HepG2 (cell line): ENCODE data around the gene PTH2. TPM values are rescaled to one million over a fixed set of nuclear protein-coding genes. Genes with fewer than 3 reads are reported as not detected.

Source experiments
- ATAC-seq: fragments of 200-7000 bp; cut with Tn5 transposase; 3 replicates; pipeline ENCODE4 v1.9.1; 2020; ENCODE audit warnings: mild to moderate bottlenecking, moderate library complexity
- BruUV-seq: library from RNA; stranded (reverse); fragments of 400-500 nt; replicated peaks from 2 replicates; lab custom pipeline; 2021; lab: Mats Ljungman, UMichigan
- CTCF ChIA-PET: fragments of 300-600 bp; formaldehyde crosslinking; extraction: SDS; loops from one replicate; lab custom pipeline; 2021; ENCODE audit warnings: low total read pairs, inconsistent platforms, low intra/inter-chr PET ratio; lab: Yijun Ruan, JAX
- POLR2A ChIA-PET: fragments of 350-600 bp; sonication (Branson Sonifier 250); formaldehyde crosslinking; loops from one replicate; lab custom pipeline; 2020; ENCODE audit warnings: antibody characterized with exemption, inconsistent platforms; lab: Yijun Ruan, JAX
- DNase-seq: peaks from one replicate; pipeline ENCODE4 v3.0.0-alpha.2; 2015; ENCODE audit warnings: low spot score
- FAIRE-seq: peaks from 3 replicates; lab custom pipeline; 2011; peaks lifted over from hg19 to GRCh38; lab: Jason Lieb, UNC
- H2AFZ ChIP-seq: one replicate; pipeline ENCODE4 v1.6.1; 2011; ENCODE audit warnings: low read length, inconsistent platforms
- H3K27ac ChIP-seq: fragments of 300-600 bp; 3 replicates; pipeline ENCODE4 v1.8.0; 2011; ENCODE audit warnings: mixed run types, mild to moderate bottlenecking, mixed read lengths, low read length, inconsistent platforms; ENCODE audit not compliant: insufficient read depth; ENCODE audit errors: extremely low read length
- H3K27me3 ChIP-seq, 2 experiments: fragments of 200-600 bp in 1 of 2; 2 replicates in 1 of 2; 3 replicates in 1 of 2; pipeline versions ENCODE4 v1.6.0 to v1.8.0; 2011; ENCODE audit warnings: low read length in 2 of 2, mild to moderate bottlenecking in 2 of 2, moderate library complexity in 2 of 2, inconsistent platforms in 1 of 2; ENCODE audit not compliant: insufficient read depth in 2 of 2, control insufficient read depth in 1 of 2
- H3K36me3 ChIP-seq, 2 experiments: fragments of 200-600 bp in 1 of 2; replicated peaks in 1 of 2; 2 replicates in 1 of 2; 3 replicates in 1 of 2; pipeline versions ENCODE4 v1.5.1 to v1.8.0; 2011; ENCODE audit warnings: low read length in 2 of 2, inconsistent platforms in 1 of 2; ENCODE audit not compliant: insufficient read depth in 2 of 2, control insufficient read depth in 1 of 2
- H3K4me1 ChIP-seq: 2 replicates; pipeline ENCODE4 v1.5.1; 2012; ENCODE audit warnings: low read length, inconsistent platforms; ENCODE audit not compliant: insufficient read depth
- H3K4me2 ChIP-seq: 2 replicates; pipeline ENCODE4 v1.6.0; 2011; ENCODE audit warnings: low read depth, low read length, inconsistent platforms
- H3K4me3 ChIP-seq, 3 experiments: fragments of 200-600 bp in 1 of 3; sonication (generic), shearing (Covaris generic) in 1 of 3; replicated peaks in 1 of 3; 2 replicates each; pipeline ENCODE4 v1.5.1; 2011 to 2016; ENCODE audit warnings: low read length in 3 of 3, inconsistent platforms in 2 of 3, low read depth in 2 of 3, mild to moderate bottlenecking in 2 of 3, control low read depth in 1 of 3, mixed read lengths in 1 of 3; ENCODE audit not compliant: insufficient read depth in 1 of 3
- H3K79me2 ChIP-seq: one replicate; pipeline ENCODE4 v1.6.1; 2011; ENCODE audit warnings: low read length, inconsistent platforms; ENCODE audit not compliant: insufficient read depth
- H3K9ac ChIP-seq: 2 replicates; pipeline ENCODE4 v1.6.0; 2011; ENCODE audit warnings: mild to moderate bottlenecking, low read depth, low read length, inconsistent platforms; ENCODE audit not compliant: insufficient read depth
- H3K9me3 ChIP-seq: 2 replicates; pipeline ENCODE4 v1.5.1; 2012; ENCODE audit warnings: mild to moderate bottlenecking, low read length
- H4K20me1 ChIP-seq: 2 replicates; pipeline ENCODE4 v1.6.0; 2011; ENCODE audit warnings: inconsistent platforms, mild to moderate bottlenecking, low read length, moderate library complexity; ENCODE audit not compliant: insufficient read depth
- FOXK2 ChIP-seq: fragments of 450-650 bp; IDR thresholded peaks from 2 replicates; pipeline ENCODE4 v1.6.1; 2016
- SIX4 ChIP-seq: sonication (generic); formaldehyde crosslinking; IDR thresholded peaks from 2 replicates; pipeline ENCODE4 v1.4.0; 2020; ENCODE audit warnings: missing genetic modification reagents
- SNAPC2 ChIP-seq: sonication (generic); formaldehyde crosslinking; IDR thresholded peaks from 2 replicates; pipeline ENCODE4 v1.8.1; 2022; ENCODE audit warnings: mild to moderate bottlenecking, missing genetic modification reagents
- SRSF4 ChIP-seq: fragments of 200-400 bp; formaldehyde crosslinking; IDR thresholded peaks from one replicate; pipeline ENCODE4 v1.6.1; 2018; ENCODE audit warnings: mild to moderate bottlenecking, low read depth, low read length, moderate library complexity; ENCODE audit not compliant: poor library complexity, severe bottlenecking
- XBP1 ChIP-seq: sonication (generic); formaldehyde crosslinking; IDR thresholded peaks from 2 replicates; pipeline ENCODE4 v1.5.0; 2020; ENCODE audit warnings: missing genetic modification reagents
- ZMYM3 ChIP-seq: sonication (generic); formaldehyde crosslinking; IDR thresholded peaks from 2 replicates; pipeline ENCODE4 v1.5.1; 2020; ENCODE audit warnings: mild to moderate bottlenecking, missing genetic modification reagents
- ZNF432 ChIP-seq: sonication (generic); formaldehyde crosslinking; IDR thresholded peaks from 2 replicates; pipeline ENCODE4 v1.5.0; 2020; ENCODE audit warnings: missing genetic modification reagents, mild to moderate bottlenecking, borderline replicate concordance
- ZNF605 ChIP-seq: sonication (generic); formaldehyde crosslinking; IDR thresholded peaks from 2 replicates; pipeline ENCODE4 v1.8.0; 2022; ENCODE audit warnings: mild to moderate bottlenecking, missing genetic modification reagents
- ZNF878 ChIP-seq: sonication (generic); formaldehyde crosslinking; IDR thresholded peaks from 2 replicates; pipeline ENCODE4 v1.8.1; 2023; ENCODE audit warnings: mild to moderate bottlenecking, missing genetic modification reagents, moderate library complexity
- WGBS: methylation state at CpG from one replicate; pipeline ENCODE4 v1.1.6; 2017; ENCODE audit warnings: low lambda C conversion rate; 5-methylcytosine and 5-hydroxymethylcytosine counted together
- in situ Hi-C: cut with HindIII; loops from 2 replicates; pipeline ENCODE4 v1.10.0; 2017; ENCODE audit warnings: low pct_unique_long_range_greater_than_20kb; ENCODE audit not compliant: extremely low pct_ligation_motif_present
- intact Hi-C: fragments of 100-400 bp; cut with micrococcal nuclease; formaldehyde crosslinking; loops from one replicate; pipeline ENCODE4 v1.10.0; 2022; ENCODE audit not compliant: unreplicated experiment
- polyA plus RNA-seq, 8 experiments: library from polyadenylated mRNA; depleted of rRNA in 3 of 8; stranded (reverse) in 7 of 8; unstranded in 1 of 8; fragments of >200 nt; fragmentation: Illumina TruSeq in 4 of 8; extraction: Trizol in 4 of 8; gene quantifications; 2 replicates each; pipeline versions ENCODE4 v1.2.1 to v1.2.3, GENCODE V29; 2011 to 2016; ENCODE audit warnings: low read depth in 4 of 8, missing spikeins in 1 of 8, mixed read lengths in 1 of 8; ENCODE audit not compliant: insufficient read depth in 1 of 8
- total RNA-seq, 5 experiments: library from RNA; depleted of rRNA; stranded (reverse); fragments of >200 nt; fragmentation: Illumina TruSeq; extraction: Trizol; gene quantifications; 2 replicates each; pipeline ENCODE4 v1.2.3, GENCODE V29; 2016; ENCODE audit warnings: low read depth in 1 of 5
- TF ChIP-seq, protein P1 (sequence below): sonication (generic); formaldehyde crosslinking; IDR thresholded peaks from 2 replicates; pipeline ENCODE4 v1.8.0; 2022; ENCODE audit warnings: mild to moderate bottlenecking, missing genetic modification reagents; ENCODE audit not compliant: insufficient replicate concordance
- TF ChIP-seq, protein P2 (sequence below): sonication (generic); formaldehyde crosslinking; IDR thresholded peaks from 2 replicates; pipeline ENCODE4 v1.4.0; 2020; ENCODE audit warnings: missing genetic modification reagents
- TF ChIP-seq, protein P3 (sequence below): sonication (generic); formaldehyde crosslinking; IDR thresholded peaks from 2 replicates; pipeline ENCODE4 v1.4.0; 2020; ENCODE audit warnings: missing genetic modification reagents, borderline replicate concordance
- TF ChIP-seq, protein P4 (sequence below): sonication (generic); formaldehyde crosslinking; IDR thresholded peaks from 2 replicates; pipeline ENCODE4 v1.5.1; 2020; ENCODE audit warnings: missing genetic modification reagents, mild to moderate bottlenecking, borderline replicate concordance
- TF ChIP-seq, protein P5 (sequence below), 2 experiments: sonication (generic) in 1 of 2; formaldehyde crosslinking in 1 of 2; IDR thresholded peaks; 2 replicates each; pipeline versions ENCODE4 v1.5.1 to v1.6.1; 2011 to 2020; ENCODE audit warnings: borderline replicate concordance in 1 of 2, low read depth in 1 of 2, low read length in 1 of 2, mild to moderate bottlenecking in 1 of 2, missing genetic modification reagents in 1 of 2, moderate library complexity in 1 of 2

PTH2 gene
- total and polyA plus RNA-seq, 2 of the 13 experiments (the other 11 are each of a cell fraction or from before 2014, with no cell fraction given) = not detected

DNA sequence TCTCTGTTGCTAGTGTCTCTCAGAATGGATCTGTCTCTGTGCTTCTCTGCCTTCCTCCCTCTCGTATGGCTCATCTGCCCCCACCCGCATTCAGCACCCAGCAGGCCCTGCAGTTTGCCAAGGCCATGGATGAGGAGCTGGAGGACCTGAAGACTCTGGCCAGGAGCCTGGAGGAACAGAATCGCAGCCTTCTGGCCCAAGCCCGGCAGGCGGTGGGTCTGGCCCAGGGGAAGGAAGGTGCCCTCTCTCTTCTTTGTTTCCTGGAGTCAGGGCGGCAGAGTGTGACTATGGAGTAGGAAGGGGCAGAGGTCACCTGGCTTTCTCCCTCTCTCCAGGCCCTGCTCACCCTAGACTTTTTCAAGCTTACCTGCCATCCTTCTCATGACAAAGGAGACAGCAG, 24.3 kb downstream of the PTH2 start:
- ChIA-PET CTCF (no interaction called here), POLR2A (no interaction called here)
- in situ Hi-C loops = no loop called here
- no peak for TF ChIP-seq SRSF4
- TF ChIP-seq ZNF432 = no peak
- TF ChIP-seq FOXK2 = no peak
- TF ChIP-seq, protein P1, sequence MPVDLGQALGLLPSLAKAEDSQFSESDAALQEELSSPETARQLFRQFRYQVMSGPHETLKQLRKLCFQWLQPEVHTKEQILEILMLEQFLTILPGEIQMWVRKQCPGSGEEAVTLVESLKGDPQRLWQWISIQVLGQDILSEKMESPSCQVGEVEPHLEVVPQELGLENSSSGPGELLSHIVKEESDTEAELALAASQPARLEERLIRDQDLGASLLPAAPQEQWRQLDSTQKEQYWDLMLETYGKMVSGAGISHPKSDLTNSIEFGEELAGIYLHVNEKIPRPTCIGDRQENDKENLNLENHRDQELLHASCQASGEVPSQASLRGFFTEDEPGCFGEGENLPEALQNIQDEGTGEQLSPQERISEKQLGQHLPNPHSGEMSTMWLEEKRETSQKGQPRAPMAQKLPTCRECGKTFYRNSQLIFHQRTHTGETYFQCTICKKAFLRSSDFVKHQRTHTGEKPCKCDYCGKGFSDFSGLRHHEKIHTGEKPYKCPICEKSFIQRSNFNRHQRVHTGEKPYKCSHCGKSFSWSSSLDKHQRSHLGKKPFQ (CRISPR knock-in tag) = no peak
- TF ChIP-seq, protein P2, sequence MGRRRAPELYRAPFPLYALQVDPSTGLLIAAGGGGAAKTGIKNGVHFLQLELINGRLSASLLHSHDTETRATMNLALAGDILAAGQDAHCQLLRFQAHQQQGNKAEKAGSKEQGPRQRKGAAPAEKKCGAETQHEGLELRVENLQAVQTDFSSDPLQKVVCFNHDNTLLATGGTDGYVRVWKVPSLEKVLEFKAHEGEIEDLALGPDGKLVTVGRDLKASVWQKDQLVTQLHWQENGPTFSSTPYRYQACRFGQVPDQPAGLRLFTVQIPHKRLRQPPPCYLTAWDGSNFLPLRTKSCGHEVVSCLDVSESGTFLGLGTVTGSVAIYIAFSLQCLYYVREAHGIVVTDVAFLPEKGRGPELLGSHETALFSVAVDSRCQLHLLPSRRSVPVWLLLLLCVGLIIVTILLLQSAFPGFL (CRISPR knock-in tag) = no peak
- TF ChIP-seq, protein P3, sequence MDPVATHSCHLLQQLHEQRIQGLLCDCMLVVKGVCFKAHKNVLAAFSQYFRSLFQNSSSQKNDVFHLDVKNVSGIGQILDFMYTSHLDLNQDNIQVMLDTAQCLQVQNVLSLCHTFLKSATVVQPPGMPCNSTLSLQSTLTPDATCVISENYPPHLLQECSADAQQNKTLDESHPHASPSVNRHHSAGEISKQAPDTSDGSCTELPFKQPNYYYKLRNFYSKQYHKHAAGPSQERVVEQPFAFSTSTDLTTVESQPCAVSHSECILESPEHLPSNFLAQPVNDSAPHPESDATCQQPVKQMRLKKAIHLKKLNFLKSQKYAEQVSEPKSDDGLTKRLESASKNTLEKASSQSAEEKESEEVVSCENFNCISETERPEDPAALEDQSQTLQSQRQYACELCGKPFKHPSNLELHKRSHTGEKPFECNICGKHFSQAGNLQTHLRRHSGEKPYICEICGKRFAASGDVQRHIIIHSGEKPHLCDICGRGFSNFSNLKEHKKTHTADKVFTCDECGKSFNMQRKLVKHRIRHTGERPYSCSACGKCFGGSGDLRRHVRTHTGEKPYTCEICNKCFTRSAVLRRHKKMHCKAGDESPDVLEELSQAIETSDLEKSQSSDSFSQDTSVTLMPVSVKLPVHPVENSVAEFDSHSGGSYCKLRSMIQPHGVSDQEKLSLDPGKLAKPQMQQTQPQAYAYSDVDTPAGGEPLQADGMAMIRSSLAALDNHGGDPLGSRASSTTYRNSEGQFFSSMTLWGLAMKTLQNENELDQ = no peak
- TF ChIP-seq XBP1 (CRISPR knock-in tag) = no peak
- TF ChIP-seq, protein P4, sequence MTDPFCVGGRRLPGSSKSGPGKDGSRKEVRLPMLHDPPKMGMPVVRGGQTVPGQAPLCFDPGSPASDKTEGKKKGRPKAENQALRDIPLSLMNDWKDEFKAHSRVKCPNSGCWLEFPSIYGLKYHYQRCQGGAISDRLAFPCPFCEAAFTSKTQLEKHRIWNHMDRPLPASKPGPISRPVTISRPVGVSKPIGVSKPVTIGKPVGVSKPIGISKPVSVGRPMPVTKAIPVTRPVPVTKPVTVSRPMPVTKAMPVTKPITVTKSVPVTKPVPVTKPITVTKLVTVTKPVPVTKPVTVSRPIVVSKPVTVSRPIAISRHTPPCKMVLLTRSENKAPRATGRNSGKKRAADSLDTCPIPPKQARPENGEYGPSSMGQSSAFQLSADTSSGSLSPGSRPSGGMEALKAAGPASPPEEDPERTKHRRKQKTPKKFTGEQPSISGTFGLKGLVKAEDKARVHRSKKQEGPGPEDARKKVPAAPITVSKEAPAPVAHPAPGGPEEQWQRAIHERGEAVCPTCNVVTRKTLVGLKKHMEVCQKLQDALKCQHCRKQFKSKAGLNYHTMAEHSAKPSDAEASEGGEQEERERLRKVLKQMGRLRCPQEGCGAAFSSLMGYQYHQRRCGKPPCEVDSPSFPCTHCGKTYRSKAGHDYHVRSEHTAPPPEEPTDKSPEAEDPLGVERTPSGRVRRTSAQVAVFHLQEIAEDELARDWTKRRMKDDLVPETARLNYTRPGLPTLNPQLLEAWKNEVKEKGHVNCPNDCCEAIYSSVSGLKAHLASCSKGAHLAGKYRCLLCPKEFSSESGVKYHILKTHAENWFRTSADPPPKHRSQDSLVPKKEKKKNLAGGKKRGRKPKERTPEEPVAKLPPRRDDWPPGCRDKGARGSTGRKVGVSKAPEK = no peak
- TF ChIP-seq SIX4 (CRISPR knock-in tag) = no peak
- no peak for TF ChIP-seq ZNF605 (CRISPR knock-in tag)
- no peak for TF ChIP-seq SNAPC2 (CRISPR knock-in tag)
- TF ChIP-seq, protein P5, sequence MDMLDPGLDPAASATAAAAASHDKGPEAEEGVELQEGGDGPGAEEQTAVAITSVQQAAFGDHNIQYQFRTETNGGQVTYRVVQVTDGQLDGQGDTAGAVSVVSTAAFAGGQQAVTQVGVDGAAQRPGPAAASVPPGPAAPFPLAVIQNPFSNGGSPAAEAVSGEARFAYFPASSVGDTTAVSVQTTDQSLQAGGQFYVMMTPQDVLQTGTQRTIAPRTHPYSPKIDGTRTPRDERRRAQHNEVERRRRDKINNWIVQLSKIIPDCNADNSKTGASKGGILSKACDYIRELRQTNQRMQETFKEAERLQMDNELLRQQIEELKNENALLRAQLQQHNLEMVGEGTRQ (IDR thresholded peaks at IDR 0.05; ENCODE audit: low read depth, low read length) = no peak
- TF ChIP-seq, protein P5 (CRISPR knock-in tag; IDR thresholded peaks at IDR 0.05; ENCODE audit: borderline replicate concordance) = no peak
- TF ChIP-seq ZMYM3 (CRISPR knock-in tag) = no peak
- TF ChIP-seq ZNF878 (CRISPR knock-in tag) = no peak

More for the DNA sequence above, 24.3 kb downstream of the PTH2 start:
- Histone ChIP-seq H2AFZ (no peak overlapping the region), H3K4me1 (0 out of 2 replicates have a peak, but pooled peaks cover 13% of the 10 kb centered on the region), H3K36me3 (no peaks in the 10 kb centered on the region), H3K9me3 (no peaks in the 10 kb centered on the region), H3K27ac (no peak overlapping the region), H3K4me2 (peak overlapping the region; percentile 14; the same call in 1 of the 2 replicates), H3K9ac (peak overlapping the region; percentile 22; the same call in 1 of the 2 replicates), H3K4me3 (peak overlapping the region in 1 of 3 experiments; percentile 23; a peak in 1 of 6 replicates), H3K27me3 (peaks cover 6 to 43% of the 10 kb centered on the region in 2 experiments; a peak in 4 of 5 replicates), H4K20me1 (no peaks in the 10 kb centered on the region), H3K79me2 (no peaks in the 10 kb centered on the region)
- intact Hi-C loops = no loop called here
- DNase-seq (no peak), ATAC-seq (peak; percentile 54), FAIRE-seq (no peak)
- WGBS = 10% methylated on average over 5 of the region's 6 CpGs
- no TSS peak for BruUV-seq
